Tibial nerve (tissue), 4 donors: ENCODE measurements around the gene CCP110. TPM values are rescaled to one million over a fixed set of nuclear protein-coding genes. Genes with fewer than 3 reads are reported as not detected.
A peak's percentile ranks its signal among the peaks of the same experiment; 100 is the strongest.

Experiments
- DNase-seq, 2 donors: peaks; one replicate each; pipeline ENCODE4 v3.0.0-alpha.2; 2019; ENCODE audit warnings: low spot score in 2 of 2
- H3K27ac ChIP-seq, 4 donors: fragments of 200-600 bp; sonication (generic) in 3 of 4; one replicate each; pipeline ENCODE4 v1.5.1; 2017 to 2019; ENCODE audit warnings: mild to moderate bottlenecking in 1 of 4
- H3K27me3 ChIP-seq, 2 donors: fragments of 200-600 bp; sonication (generic) in 1 of 2; one replicate each; pipeline versions ENCODE4 v1.5.1 to v1.6.0; 2017 to 2019
- H3K36me3 ChIP-seq, 3 donors: fragments of 200-600 bp; sonication (generic); one replicate each; pipeline ENCODE4 v1.5.1; 2018 to 2019
- H3K4me1 ChIP-seq, 4 donors: fragments of 200-600 bp; sonication (generic) in 3 of 4; one replicate each; pipeline ENCODE4 v1.5.1; 2017 to 2019
- H3K4me3 ChIP-seq, 4 donors: fragments of 200-600 bp; sonication (generic) in 3 of 4; one replicate each; pipeline ENCODE4 v1.5.1; 2017 to 2019; ENCODE audit warnings: mild to moderate bottlenecking in 1 of 4, moderate library complexity in 1 of 4
- H3K9me3 ChIP-seq, 4 donors: fragments of 200-600 bp; sonication (generic) in 3 of 4; one replicate each; pipeline ENCODE4 v1.5.1; 2017 to 2019
- CTCF ChIP-seq, 5 experiments: fragments of 200-600 bp in 3 of 5; fragments of 450-650 bp in 2 of 5; sonication (generic) in 3 of 5; IDR thresholded peaks; one replicate each; pipeline ENCODE4 v1.5.1; 2016 to 2019; ENCODE audit warnings: antibody characterized with exemption in 5 of 5, mild to moderate bottlenecking in 3 of 5, moderate library complexity in 2 of 5
- EP300 ChIP-seq, 2 donors: sonication (generic); formaldehyde crosslinking; IDR thresholded peaks; one replicate each; pipeline ENCODE4 v1.6.1; 2017; ENCODE audit warnings: antibody characterized with exemption in 2 of 2, mild to moderate bottlenecking in 1 of 2
- POLR2A ChIP-seq, 2 donors: fragments of 450-650 bp; IDR thresholded peaks; one replicate each; pipeline ENCODE4 v1.6.1; 2017; ENCODE audit warnings: antibody characterized with exemption in 2 of 2, mild to moderate bottlenecking in 2 of 2, moderate library complexity in 2 of 2
- WGBS, 2 donors: methylation state at CpG; one replicate each; pipeline ENCODE4 v1.1.5; 2018; 5-methylcytosine and 5-hydroxymethylcytosine counted together
- total RNA-seq, 4 donors: library from RNA; depleted of rRNA; stranded (reverse); fragments of >200 nt; gene quantifications; one replicate each; pipeline ENCODE4 v1.1.0, GENCODE V29; 2016

CCP110 gene
- total RNA-seq, 4 donors from 2014 or later = 24.9 to 33.9 (median 27.2) TPM

GRCh38 chr16:19517424-19518089 lies 6.2 kb upstream of the CCP110 start:
- H3K36me3 ChIP-seq = peaks cover 0 to 38% (median 0%) of the 10 kb centered on the region in 3 donors
- H3K27me3 ChIP-seq = no peaks in the 10 kb centered on the region
- TF ChIP-seq EP300 (IDR thresholded peaks at IDR 0.05) (no peak), CTCF (IDR thresholded peaks at IDR 0.05) (no peak), POLR2A (IDR thresholded peaks at IDR 0.05) (no peak)
- no peak overlapping the region for H3K4me3 ChIP-seq
- H3K4me1 ChIP-seq = peaks cover 0 to 61% (median 15%) of the 10 kb centered on the region in 4 donors
- WGBS, 2 donors = 65 to 68% methylated on average over 8 of the region's 8 CpGs
- DNase-seq = no peak
- H3K9me3 ChIP-seq = no peaks in the 10 kb centered on the region
- peak overlapping the region in 2 of 4 donors; percentile 21 to 44 for H3K27ac ChIP-seq

- Histone ChIP-seq H3K27me3 (no peaks in the 10 kb centered on the region), H3K9me3 (no peaks in the 10 kb centered on the region), H3K27ac (no peak overlapping the region), H3K4me1 (peaks cover 0 to 68% (median 17%) of the 10 kb centered on the region in 4 donors), H3K36me3 (peaks cover 0 to 32% (median 0%) of the 10 kb centered on the region in 3 donors), H3K4me3 (no peak overlapping the region)
- TF ChIP-seq EP300 (IDR thresholded peaks at IDR 0.05) = no peak
- TF ChIP-seq POLR2A (IDR thresholded peaks at IDR 0.05) = no peak
- TF ChIP-seq CTCF (IDR thresholded peaks at IDR 0.05) = no peak
- WGBS, 2 donors = 75 to 76% methylated on average over 2 of the region's 2 CpGs
- DNase-seq = no peak
These were observed 5.4 kb upstream of the CCP110 start for GRCh38 chr16:19518388-19518787.

GRCh38 chr16:19520861-19521331 lies 2.8 kb upstream of the CCP110 start:
- TF ChIP-seq EP300 (IDR thresholded peaks at IDR 0.05) = no peak
- TF ChIP-seq POLR2A (IDR thresholded peaks at IDR 0.05) = no peak
- TF ChIP-seq CTCF (IDR thresholded peaks at IDR 0.05) = no peak
- H3K36me3 ChIP-seq = peaks cover 0 to 10% (median 0%) of the 10 kb centered on the region in 3 donors
- H3K27me3 ChIP-seq = no peaks in the 10 kb centered on the region
- H3K9me3 ChIP-seq = no peaks in the 10 kb centered on the region
- DNase-seq = no peak
- H3K4me1 ChIP-seq = peaks cover 0 to 80% (median 23%) of the 10 kb centered on the region in 4 donors
- H3K27ac ChIP-seq = peak overlapping the region in 3 of 4 donors; percentile 92 to 96 (median 95)
- WGBS, 2 donors = 13 to 15% methylated on average over 8 of the region's 8 CpGs
- H3K4me3 ChIP-seq = peak overlapping the region; percentile 61 to 95 (median 90)

GRCh38 chr16:19521471-19522396 lies 2.0 kb upstream of the CCP110 start, which contains the start of gene GDE1:
TSS of gene GDE1 (minus strand) at chr16:19522098. CDS start at chr16:19521964, 134 bp downstream.
- peak; percentile 14 to 48 (median 24) for TF ChIP-seq CTCF (IDR thresholded peaks at IDR 0.05)
- TF ChIP-seq EP300 (IDR thresholded peaks at IDR 0.05) = peak in 1 of 2 donors; percentile 96
- peak; percentile 87 to 92 for TF ChIP-seq POLR2A (IDR thresholded peaks at IDR 0.05)
- peaks cover 0 to 75% (median 23%) of the 10 kb centered on the region in 4 donors for H3K4me1 ChIP-seq

More at GRCh38 chr16:19521471-19522396, 2.0 kb upstream of the CCP110 start, which contains the start of gene GDE1:
- H3K27me3 ChIP-seq = no peaks in the 10 kb centered on the region
- peak; percentile 92 for DNase-seq
- peak within 1 kb of the TSS; percentile 55 to 96 (median 94) for H3K27ac ChIP-seq
- peaks cover 0 to 2% (median 0%) of the 10 kb centered on the region in 3 donors for H3K36me3 ChIP-seq
- no peaks in the 10 kb centered on the region for H3K9me3 ChIP-seq
- 0% methylated on average over 30 to 46 of the region's 62 CpGs for WGBS, 2 donors
- peak within 1 kb of the TSS; percentile 61 to 95 (median 90) for H3K4me3 ChIP-seq
